Activated CD8-positive, alpha-beta memory T cell treated with anti-CD3 and anti-CD28 coated beads for 1 hour (primary cell): ENCODE measurements around the gene RBP4.

Source experiments
- DNase-seq, 2 donors: peaks; one replicate each; pipeline ENCODE4 v3.0.0-alpha.2; 2020; ENCODE audit warnings: low read depth in 1 of 2; ENCODE audit errors: extremely low read depth in 1 of 2

The RBP4 gene

GRCh38 chr10:93596539-93596938 is 4.5 kb downstream of the RBP4 start:
- DNase-seq = no peak

DNA sequence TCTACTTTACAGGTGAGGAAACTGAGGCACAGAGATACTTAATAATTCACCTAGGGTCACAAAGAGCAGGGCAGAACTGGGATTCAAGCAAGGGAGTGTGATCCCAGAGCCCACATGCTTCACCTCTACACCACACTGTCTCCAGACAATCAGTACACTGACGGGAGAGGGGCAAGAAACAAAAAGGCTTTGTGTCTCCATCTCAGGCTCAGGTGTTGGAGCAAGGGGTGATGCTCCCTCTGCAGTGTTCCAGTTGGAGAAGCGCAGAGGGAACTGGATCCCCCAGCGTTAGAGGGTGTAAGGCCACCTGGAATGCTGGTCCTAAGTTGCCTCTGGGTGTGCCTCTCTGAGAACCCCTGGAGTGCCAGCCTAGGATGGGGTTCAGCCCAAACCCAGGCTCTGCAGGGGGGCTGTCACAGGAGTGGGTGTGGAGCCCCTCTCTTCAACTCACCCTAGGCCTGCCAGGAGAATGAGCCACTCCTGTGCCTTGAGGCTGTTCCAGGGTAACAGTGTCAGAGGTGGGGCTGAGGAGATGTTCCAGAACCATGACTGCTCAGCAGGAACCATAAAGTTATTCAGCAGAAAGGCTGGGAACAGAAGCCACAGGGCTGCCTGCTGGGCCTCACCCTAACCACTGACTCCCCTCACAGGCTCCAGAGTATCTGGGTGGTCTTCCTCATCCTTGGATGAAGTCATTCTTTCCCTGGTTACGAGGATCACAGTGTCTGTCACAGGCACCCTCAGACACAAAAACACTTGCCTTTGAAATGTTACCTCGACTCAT is 5.5 kb downstream of the RBP4 start:
- DNase-seq = no peak

DNA sequence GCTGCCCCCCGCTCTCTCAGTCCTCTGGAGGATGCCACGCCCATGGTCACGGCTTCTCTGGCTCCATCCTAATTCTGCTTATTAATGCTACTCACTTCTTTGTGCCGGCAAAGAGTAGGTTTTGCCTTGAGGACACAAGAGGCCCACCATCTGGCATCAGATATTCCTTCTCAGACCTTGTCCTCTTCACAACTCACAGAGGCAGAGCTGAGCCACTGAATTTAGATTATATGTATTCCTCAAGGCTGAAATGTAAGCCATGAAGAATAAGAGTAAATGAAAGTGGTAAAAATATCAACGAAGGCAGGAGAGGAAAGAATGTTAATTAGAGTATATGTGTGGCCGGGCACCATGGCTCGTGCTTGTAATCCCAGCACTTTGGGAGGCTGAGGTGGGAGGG is 6.5 kb downstream of the RBP4 start:
- DNase-seq = no peak

- no peak for DNase-seq
These were observed 7.3 kb downstream of the RBP4 start for GRCh38 chr10:93593749-93594148.

- DNase-seq = no peak
These were observed 7.8 kb downstream of the RBP4 start for GRCh38 chr10:93593254-93593653.

DNA sequence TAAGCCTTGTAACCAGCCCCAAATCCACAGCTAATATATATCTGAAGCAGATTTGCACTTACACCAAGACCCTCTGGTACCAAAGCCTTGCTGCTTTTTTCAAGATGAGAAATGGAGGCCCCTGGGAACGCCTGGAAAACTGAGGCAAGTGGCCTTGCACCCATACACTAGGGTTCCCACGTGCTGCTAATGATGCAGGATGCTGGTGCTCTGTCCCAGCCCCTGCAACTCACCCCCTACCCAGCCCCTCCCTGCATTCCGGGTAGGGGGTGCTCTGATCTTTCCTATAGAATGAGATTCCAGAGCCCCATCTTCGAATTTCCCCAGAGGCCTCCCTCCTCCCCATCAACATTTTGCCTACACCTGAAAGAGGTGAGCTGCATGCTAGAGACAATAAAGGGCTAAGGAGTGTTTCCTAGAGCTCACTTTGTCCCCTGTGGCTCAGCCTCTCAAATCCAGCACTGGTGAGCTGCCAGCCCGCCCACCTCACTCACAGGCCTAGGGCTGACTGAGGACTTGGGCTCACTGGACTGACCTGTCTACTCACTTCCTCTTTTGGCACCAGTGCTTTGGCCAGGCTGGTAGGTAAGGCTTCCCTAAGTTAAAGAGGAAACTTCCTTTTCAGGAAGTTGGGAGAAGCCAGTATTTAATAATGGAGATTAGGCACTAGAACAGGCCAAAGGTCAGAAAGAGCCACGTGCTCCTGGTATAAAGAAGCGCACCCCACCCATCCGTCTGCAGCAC is 9.8 kb downstream of the RBP4 start:
- DNase-seq = no peak

- no peak for DNase-seq
These were observed 10.4 kb downstream of the RBP4 start for GRCh38 chr10:93590638-93591037.

DNA sequence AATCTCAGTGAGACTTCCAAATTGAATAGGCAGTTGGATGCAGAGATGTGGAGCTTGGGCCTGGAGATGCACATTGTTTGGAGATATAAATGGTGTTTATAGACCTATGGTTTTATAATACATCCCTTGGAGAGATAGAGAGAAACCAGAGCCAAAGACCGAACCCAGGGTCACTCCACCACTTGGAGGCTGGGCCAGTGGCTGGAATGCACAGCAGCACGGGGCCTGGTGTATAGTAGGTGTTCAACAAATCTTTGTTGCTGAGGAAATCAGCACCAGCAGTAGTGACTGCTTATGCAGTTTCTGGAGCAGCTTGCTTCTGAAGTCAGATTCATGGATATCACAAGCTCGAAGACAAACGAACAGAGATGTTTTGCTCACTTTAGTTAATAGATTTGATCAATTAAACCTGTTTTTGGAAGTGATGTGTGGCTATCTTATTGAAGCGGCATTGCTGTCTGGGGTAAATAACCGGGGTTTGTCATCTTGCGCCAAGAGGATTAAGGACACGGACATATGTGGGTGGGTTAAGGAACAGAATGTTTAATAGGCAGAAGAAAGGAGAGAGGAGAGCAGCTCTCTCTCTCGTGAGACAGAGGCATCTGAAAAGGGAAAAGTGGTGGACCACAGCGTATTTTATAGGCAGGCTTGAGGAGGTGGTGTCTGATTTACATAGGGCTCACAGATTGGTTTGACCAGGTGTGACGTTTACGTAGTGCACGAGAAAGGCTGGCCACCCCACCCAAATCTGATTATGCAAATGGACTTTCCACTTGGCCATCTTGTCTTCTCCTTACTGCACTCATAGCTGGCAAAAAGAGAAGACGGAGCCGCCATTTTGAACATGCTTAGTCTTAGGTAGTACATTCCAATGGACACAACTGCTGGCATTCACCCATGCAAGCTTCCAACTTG is 11.1 kb downstream of the RBP4 start:
- no peak for DNase-seq

GRCh38 chr10:93584445-93584844 is 16.6 kb downstream of the RBP4 start:
- no peak for DNase-seq

DNA sequence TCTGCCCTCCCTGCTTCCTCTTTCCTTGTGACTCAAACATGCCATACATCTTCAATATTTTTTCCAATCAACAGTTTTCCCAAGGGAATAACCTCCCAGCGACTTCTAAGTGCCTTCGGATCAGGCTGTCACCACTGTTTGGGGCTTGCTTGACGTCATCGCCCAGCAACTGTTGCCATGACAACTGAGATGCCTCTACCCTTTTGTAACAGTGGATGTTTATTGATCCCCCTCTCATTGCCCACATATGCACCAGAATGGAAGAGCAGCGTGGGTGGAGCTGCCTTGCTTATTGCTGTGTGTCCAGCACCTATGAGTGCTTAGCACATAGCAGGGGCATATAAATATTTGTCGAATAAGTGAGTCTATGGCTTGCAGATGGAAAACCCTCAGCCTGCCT is 20.2 kb downstream of the RBP4 start:
- no peak for DNase-seq

DNA sequence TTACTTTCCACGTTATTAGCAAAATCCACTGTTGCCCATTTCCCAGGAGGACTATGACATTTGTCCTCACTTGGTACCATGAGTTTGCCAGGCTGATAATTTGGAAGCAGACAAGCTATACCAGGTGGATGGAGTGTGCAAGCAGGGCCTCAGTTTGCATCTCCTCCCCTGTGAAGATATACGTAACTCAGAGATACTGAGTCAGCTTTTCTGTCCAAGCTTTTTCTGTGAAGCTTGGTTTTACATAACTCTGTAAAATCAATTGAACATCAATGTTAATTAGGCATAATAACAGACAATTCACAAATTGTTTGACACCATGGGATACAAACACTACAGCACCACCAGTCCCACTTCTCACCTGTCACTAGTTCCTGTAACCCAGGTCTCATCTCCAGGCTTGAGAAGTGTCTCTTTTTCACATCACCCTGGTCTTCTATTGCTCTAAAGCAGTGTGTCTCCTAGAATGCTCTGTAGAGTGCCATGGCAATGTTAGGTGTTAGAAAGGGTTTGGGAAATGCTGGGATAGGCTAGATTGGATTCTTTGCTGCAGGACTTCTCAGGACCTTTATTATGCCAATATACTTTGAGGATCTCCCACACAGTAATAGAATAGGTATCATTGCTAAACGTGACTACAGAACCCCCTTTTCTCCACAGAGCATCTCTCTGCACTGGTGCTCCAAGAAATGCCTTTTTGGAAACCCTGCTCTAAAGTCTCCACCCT is 20.9 kb downstream of the RBP4 start:
- DNase-seq = no peak

GRCh38 chr10:93579089-93579488 is 21.9 kb downstream of the RBP4 start:
- DNase-seq = no peak

DNA sequence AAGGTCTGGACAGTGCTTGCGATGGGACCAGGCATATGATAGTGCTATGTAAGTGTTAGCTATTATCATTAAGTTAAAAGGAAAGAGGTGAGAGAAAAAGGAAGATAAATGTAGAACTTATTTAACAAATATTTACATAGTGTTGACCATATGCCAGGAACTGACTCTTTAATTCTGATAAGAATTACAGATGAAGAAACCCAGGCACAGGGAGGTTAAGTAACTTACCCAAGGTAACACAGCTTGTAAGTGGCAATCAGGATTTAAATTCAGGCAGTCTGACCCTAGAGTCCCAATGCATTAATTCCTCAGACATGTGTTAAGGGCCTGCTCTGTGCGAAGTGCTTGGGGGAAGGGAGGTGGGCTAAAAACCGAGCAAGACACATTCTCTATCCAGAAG is 23.5 kb downstream of the RBP4 start:
- no peak for DNase-seq

- DNase-seq = no peak
These were observed 24.1 kb downstream of the RBP4 start for GRCh38 chr10:93576888-93577287.

- DNase-seq = no peak
These were observed 27.1 kb downstream of the RBP4 start for GRCh38 chr10:93573924-93574323.

DNA sequence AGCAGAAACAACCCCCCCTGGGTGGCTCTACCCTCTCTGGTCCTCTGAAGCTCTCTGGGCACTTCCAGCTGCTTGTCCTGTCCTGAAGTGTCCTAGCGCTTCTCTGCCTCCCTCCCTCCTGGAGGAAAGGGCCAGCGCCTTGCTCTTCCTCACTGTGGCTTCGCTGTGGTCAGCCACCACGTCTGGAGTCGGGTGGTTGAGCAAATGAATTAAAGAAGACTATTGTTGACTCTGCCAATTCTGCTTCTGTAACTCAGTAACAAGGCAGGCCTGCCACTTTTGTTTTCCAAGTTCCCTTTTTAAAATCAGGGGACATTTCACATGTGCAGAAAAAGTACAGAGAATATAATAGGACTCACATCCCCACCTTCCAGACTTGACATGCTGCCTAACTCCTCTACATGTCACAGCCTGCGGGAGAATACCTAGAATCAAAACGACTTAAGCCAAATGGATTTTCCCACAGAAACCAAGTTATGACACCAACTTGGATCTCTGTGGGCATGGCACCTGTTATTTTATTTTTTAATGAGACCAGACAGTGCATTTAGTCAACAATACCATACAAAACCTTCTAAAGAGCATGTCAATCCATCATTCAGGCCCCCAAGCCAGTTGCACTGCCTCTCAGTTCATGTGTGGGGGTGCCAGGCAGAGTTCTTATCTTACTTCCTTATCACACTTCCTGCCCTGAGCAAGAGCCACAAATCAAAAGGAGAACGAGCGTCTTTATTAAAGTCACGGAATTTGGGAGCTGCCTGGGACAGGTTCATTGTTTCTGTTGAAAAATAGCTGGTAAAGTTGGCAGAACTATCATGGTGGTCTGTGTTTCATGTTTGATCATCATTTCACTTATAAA is 27.8 kb downstream of the RBP4 start:
- DNase-seq = no peak

DNA sequence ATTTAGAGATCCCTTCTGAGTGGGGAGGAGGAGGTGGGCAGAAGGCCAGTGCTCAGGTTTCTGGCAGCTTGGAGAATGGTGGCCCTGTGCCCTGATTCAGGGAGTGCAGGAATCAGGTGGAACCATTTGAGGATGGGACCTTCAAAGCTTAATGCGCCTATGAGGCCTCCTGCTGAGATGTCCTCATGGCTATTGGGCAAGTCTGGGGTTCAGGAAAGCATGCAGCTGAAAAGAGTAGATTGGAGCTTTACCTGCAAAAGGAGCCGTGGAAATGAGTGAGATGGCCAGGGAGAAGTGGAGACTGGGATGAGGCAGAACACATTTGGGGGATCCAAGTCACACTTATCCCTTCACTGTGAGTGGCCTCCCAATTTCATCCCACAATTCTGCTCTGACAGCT is 28.4 kb downstream of the RBP4 start:
- no peak for DNase-seq

DNA sequence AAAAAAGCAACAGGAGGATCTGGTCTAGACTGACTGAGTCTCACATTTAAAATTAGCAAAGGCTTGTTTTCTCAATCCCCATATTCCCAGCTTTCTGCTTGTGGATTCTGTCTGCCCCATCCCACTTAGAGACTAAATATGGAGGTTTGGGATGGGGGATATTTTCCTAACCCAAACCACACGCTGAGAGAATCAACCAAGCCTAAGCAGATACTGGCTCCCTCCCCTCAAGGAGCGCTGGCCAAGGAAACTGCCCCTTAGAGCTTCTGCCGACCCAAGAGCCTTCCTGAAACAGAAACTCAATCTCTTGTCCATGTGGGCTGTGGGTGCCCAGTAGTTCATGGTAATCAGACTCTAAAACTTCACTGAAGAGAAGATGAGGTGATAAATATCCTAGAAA is 30.7 kb downstream of the RBP4 start:
- DNase-seq = no peak

DNA sequence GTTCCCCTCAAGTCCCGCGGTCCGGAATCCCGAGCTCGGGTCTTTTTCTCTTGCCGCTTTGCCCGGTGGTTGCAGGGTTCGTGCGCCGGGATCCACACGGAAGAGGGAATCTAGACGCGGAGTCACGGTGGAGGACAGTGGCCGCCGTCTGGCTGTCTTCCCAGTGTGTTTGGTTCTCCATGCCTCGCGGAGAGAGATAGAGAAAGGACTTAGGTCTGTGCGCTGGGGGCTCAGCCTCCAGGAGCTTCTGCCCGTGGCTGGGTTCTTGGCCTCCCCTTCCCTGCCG is 33.0 kb downstream of the RBP4 start:
- DNase-seq = no peak
